WERI-Rb-1 (cell line): ENCODE measurements around the gene NRDC.

ENCODE experiments used
- DNase-seq: peaks from one replicate; pipeline ENCODE4 v3.0.0-alpha.2; 2020
- H3K27ac ChIP-seq: fragments of 250-450 bp; sonication (Bioruptor Pico); 2 replicates; pipeline ENCODE4 v1.5.1; 2020; ENCODE audit warnings: mild to moderate bottlenecking, moderate library complexity
- H3K27me3 ChIP-seq: fragments of 250-450 bp; sonication (Bioruptor Pico); 2 replicates; pipeline ENCODE4 v1.5.1; 2021; ENCODE audit warnings: mild to moderate bottlenecking, low read depth, moderate library complexity; ENCODE audit not compliant: insufficient read depth, severe bottlenecking
- H3K36me3 ChIP-seq: fragments of 250-450 bp; sonication (Bioruptor Pico); 2 replicates; pipeline ENCODE4 v1.5.1; 2020; ENCODE audit warnings: mild to moderate bottlenecking, moderate library complexity
- H3K4me3 ChIP-seq: 2 replicates; pipeline ENCODE4 v1.5.1; 2011; ENCODE audit warnings: low read depth, mild to moderate bottlenecking, control low read depth, low read length
- H3K9me3 ChIP-seq: fragments of 250-450 bp; sonication (Bioruptor Pico); 2 replicates; pipeline ENCODE4 v1.5.1; 2021; ENCODE audit warnings: mild to moderate bottlenecking, moderate library complexity; ENCODE audit not compliant: severe bottlenecking
- TF ChIP-seq, protein P1 (sequence below): IDR thresholded peaks from 2 replicates; pipeline ENCODE4 v1.5.1; 2011; ENCODE audit warnings: low read depth, mild to moderate bottlenecking, control low read depth, inconsistent platforms, low read length

Gene NRDC

DNA sequence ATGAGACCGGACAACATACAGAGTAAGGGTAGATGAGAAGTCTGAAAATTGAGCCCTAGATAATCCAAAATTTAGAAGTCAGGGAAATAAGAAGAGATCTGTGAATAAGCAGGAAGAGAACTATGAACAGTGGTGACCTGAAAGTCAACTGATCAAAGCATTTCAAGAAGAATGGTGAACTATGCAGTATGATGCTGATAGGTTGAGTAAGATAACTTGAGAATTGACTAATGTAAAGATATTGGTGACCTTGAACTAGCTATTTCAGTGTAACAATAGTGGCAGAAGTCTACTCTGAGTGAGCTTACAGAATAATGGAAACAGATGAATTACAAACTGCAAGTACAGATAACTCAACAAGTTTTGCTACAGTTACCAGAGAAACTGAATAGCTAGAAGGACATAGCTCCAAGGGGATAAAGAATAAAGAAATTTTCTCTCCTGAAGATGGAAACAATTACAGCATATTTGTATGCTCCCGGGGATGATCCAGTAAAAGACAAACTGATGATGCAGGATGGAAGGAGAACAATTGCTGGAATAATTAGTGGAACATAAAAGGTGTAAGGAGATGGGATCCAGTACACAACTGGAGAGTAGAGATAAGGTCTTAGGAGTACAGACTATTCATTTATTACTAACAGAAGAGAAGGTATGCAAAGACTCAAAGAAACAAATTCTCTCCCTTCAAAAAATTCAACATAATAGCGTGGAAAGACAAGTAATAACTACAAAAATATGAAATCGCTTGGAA, 10.9 kb downstream of the NRDC start:
- H3K4me3 ChIP-seq = no peak overlapping the region
- TF ChIP-seq, protein P1, sequence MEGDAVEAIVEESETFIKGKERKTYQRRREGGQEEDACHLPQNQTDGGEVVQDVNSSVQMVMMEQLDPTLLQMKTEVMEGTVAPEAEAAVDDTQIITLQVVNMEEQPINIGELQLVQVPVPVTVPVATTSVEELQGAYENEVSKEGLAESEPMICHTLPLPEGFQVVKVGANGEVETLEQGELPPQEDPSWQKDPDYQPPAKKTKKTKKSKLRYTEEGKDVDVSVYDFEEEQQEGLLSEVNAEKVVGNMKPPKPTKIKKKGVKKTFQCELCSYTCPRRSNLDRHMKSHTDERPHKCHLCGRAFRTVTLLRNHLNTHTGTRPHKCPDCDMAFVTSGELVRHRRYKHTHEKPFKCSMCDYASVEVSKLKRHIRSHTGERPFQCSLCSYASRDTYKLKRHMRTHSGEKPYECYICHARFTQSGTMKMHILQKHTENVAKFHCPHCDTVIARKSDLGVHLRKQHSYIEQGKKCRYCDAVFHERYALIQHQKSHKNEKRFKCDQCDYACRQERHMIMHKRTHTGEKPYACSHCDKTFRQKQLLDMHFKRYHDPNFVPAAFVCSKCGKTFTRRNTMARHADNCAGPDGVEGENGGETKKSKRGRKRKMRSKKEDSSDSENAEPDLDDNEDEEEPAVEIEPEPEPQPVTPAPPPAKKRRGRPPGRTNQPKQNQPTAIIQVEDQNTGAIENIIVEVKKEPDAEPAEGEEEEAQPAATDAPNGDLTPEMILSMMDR = no peak
- H3K9me3 ChIP-seq = no peaks in the 10 kb centered on the region
- H3K36me3 ChIP-seq = peaks cover 5% of the 10 kb centered on the region
- no peaks in the 10 kb centered on the region for H3K27me3 ChIP-seq
- no peak overlapping the region for H3K27ac ChIP-seq
- DNase-seq = no peak

DNA sequence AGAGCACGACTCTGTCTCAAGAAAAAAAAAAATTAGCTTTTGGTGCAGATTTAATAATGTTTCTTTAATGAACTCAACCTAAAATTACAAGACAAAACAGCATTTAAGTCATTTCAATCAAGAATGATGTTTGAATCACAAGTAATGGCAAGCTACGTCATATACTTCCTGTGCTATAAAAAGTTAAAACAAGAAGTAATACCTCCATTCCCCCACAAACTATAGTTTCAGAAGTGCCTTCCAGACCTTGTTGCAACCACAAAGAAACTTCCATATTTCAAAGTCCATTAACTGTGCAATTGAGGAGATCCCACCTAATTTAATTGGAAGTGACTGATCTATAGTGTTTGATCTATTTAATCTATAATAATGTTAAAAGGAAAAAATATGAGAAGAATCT, 15.1 kb downstream of the NRDC start:
- peaks cover 5% of the 10 kb centered on the region; the same call in 1 of the 2 replicates for H3K36me3 ChIP-seq
- H3K27me3 ChIP-seq = no peaks in the 10 kb centered on the region
- TF ChIP-seq, protein P1 = no peak
- no peak for DNase-seq
- no peak overlapping the region for H3K4me3 ChIP-seq
- H3K27ac ChIP-seq = no peak overlapping the region
- H3K9me3 ChIP-seq = no peaks in the 10 kb centered on the region

DNA sequence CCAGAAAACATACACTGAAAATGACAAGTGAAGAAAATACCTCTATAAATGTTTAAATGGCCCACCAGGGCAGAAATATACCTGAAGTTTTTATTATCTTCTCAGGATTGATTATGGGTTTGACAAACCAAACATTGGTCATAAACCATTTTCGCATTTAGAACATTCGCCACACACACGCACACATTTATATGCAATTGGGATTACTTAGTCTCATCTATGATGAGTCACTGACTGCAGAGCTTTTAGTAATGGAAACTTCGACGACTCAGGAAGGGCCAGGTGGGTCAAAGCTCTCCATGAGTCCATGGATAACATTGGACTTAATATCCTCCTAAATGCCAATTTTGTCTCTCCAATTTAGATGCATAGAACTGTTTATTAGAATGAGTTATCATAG, 16.9 kb downstream of the NRDC start:
- DNase-seq = no peak
- H3K36me3 ChIP-seq = peaks cover 5% of the 10 kb centered on the region; the same call in 1 of the 2 replicates

DNA sequence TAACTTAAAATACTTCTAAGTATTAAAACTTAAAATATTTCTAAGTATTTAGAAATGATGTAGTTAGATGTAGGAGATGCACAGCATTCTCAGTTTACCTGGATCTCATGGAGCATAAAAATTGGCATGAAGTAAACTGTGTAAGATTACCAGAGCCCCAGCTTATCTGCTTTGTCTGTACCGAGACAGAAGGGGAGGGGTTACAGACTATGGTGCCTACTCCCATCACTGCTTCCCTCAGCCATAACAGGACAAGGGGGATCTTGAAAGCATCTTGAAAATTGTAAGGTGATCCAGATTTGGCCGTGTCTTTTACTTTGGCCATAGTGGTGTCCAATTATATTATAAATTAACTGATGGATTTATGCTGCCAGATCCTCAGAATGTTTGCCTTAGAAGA, 18.8 kb downstream of the NRDC start:
- no peak for DNase-seq
- TF ChIP-seq, protein P1 = no peak
- Histone ChIP-seq H3K9me3 (no peaks in the 10 kb centered on the region), H3K27me3 (no peaks in the 10 kb centered on the region), H3K4me3 (no peak overlapping the region), H3K27ac (no peak overlapping the region), H3K36me3 (peaks cover 7% of the 10 kb centered on the region)

More for the DNA sequence above, 16.9 kb downstream of the NRDC start:
- Histone ChIP-seq H3K4me3 (no peak overlapping the region), H3K27me3 (no peaks in the 10 kb centered on the region), H3K27ac (no peak overlapping the region), H3K9me3 (no peaks in the 10 kb centered on the region)
- TF ChIP-seq, protein P1 = no peak

DNA sequence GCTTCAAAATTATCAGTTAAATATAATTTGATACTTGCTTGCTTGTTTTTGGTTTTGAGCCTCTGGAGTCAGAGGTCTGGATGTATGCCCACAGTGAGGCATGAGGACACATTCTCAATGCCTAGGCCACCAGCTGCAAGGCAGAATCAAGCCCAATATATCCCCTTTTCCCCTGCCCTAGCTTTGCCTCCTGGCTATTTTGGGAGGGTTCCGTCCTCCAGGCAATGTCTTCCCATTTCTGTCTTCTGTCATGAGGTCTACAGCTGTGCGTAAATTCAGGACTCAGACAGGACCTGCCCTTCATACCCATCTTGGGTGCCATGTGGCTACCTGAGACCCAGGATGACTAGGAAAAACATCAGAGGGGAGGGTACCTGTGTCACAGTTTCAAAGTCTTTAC, 19.2 kb downstream of the NRDC start:
- peaks cover 10% of the 10 kb centered on the region for H3K36me3 ChIP-seq
- DNase-seq = no peak

More for the DNA sequence above, 19.2 kb downstream of the NRDC start:
- no peaks in the 10 kb centered on the region for H3K9me3 ChIP-seq
- TF ChIP-seq, protein P1 = no peak
- H3K27ac ChIP-seq = no peak overlapping the region
- H3K4me3 ChIP-seq = no peak overlapping the region
- no peaks in the 10 kb centered on the region for H3K27me3 ChIP-seq
